Measurements from ENCODE around the gene SCNN1A.

Gene SCNN1A

GRCh38 chr12:6380141-6381121, 5.1 kb upstream of the SCNN1A start:
- TF ChIP-seq CTCF (IDR thresholded peaks at IDR 0.05; ENCODE audit: low read depth, low read length): no peak
- H3K4me3 ChIP-seq (ENCODE audit: low read depth, low read length): no peak overlapping the region
- in situ Hi-C loops (cut with HindIII; ENCODE audit: low sequenced_read_pairs): no loop called here
- no peak for DNase-seq (ENCODE audit: low read depth, low spot score)

GRCh38 chr12:6378709-6379472, 3.5 kb upstream of the SCNN1A start:
- no peak for DNase-seq (ENCODE audit: low read depth, low spot score)
- H3K4me3 ChIP-seq (ENCODE audit: low read depth, low read length): no peak overlapping the region
- in situ Hi-C loops (cut with HindIII; ENCODE audit: low sequenced_read_pairs): no loop called here
- no peak for TF ChIP-seq CTCF (IDR thresholded peaks at IDR 0.05; ENCODE audit: low read depth, low read length)

- in situ Hi-C loops (cut with HindIII; ENCODE audit: low sequenced_read_pairs): no loop called here
- H3K4me3 ChIP-seq (ENCODE audit: low read depth, low read length): no peak overlapping the region
- no peak for TF ChIP-seq CTCF (IDR thresholded peaks at IDR 0.05; ENCODE audit: low read depth, low read length)
- DNase-seq (ENCODE audit: low read depth, low spot score): no peak
Observed at GRCh38 chr12:6377667-6377994, 2.3 kb upstream of the SCNN1A start.

GRCh38 chr12:6376870-6377666, 1.7 kb upstream of the SCNN1A start:
- no peak for TF ChIP-seq CTCF (IDR thresholded peaks at IDR 0.05; ENCODE audit: low read depth, low read length)
- no peak overlapping the region for H3K4me3 ChIP-seq (ENCODE audit: low read depth, low read length)
- in situ Hi-C loops (cut with HindIII; ENCODE audit: low sequenced_read_pairs): no loop called here
- DNase-seq (ENCODE audit: low read depth, low spot score): no peak

GRCh38 chr12:6376079-6376869, 911 bp upstream of the SCNN1A start:
- DNase-seq (ENCODE audit: low read depth, low spot score): peak; percentile 68
- H3K4me3 ChIP-seq (ENCODE audit: low read depth, low read length): no peak overlapping the region
- in situ Hi-C loops (cut with HindIII; ENCODE audit: low sequenced_read_pairs): no loop called here
- peak; percentile 61 for TF ChIP-seq CTCF (IDR thresholded peaks at IDR 0.05; ENCODE audit: low read depth, low read length)
